Measurements from ENCODE around the gene DPEP2. TPM values are rescaled to one million over a fixed set of nuclear protein-coding genes. Genes with fewer than 3 reads are reported as not detected.

The DPEP2 gene
- total and polyA plus RNA-seq, 2 of the 13 experiments (the other 11 are each of a cell fraction or from before 2014, with no cell fraction given): 0.18 TPM; not detected in 1

DNA sequence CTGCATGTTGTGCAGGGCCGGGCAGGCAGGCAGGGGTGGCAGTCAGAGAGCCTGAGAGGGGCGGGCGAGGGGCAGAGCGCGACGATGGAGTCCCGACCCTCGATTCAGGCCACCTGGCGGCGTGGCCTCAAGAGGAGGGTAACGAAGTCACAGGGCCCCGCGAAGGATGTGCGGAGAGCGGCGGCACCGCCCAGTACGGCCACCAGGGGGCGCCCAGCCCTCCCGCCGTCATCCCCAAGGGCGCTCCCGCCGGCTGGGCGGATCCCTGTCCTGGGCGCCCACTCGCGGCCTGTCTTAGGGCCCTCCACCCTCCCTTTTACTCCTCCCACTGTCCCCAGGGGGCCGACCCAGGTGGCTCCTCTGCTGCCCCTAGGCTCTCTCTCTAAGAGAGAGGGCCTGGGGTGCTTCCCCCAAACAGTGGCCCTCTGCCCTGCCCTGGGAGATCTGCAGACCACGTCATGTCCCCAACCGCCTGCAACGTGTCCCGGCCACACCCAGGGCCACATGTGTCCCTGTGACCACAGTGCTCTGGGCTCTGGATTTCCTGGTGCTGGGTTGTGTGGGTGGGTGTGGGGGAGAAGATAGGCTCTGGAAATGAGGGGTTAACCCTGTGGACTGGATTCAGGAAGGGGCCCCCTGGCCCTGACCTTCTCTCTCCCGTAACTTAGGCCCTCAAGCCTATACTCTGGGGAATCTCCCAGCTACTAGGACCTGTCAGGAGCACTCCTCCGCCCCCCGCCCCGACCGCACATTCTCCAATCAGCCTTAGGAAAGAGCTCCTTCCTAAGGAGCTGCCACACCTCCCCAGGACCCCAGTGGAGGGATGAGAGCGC, 5.9 kb downstream of the DPEP2 start (continued):
- TF ChIP-seq, protein P1, sequence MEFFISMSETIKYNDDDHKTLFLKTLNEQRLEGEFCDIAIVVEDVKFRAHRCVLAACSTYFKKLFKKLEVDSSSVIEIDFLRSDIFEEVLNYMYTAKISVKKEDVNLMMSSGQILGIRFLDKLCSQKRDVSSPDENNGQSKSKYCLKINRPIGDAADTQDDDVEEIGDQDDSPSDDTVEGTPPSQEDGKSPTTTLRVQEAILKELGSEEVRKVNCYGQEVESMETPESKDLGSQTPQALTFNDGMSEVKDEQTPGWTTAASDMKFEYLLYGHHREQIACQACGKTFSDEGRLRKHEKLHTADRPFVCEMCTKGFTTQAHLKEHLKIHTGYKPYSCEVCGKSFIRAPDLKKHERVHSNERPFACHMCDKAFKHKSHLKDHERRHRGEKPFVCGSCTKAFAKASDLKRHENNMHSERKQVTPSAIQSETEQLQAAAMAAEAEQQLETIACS (CRISPR knock-in tag; IDR thresholded peaks at IDR 0.05): peak; percentile 62; the same call in 1 of the 2 replicates
- TF ChIP-seq, protein P2, sequence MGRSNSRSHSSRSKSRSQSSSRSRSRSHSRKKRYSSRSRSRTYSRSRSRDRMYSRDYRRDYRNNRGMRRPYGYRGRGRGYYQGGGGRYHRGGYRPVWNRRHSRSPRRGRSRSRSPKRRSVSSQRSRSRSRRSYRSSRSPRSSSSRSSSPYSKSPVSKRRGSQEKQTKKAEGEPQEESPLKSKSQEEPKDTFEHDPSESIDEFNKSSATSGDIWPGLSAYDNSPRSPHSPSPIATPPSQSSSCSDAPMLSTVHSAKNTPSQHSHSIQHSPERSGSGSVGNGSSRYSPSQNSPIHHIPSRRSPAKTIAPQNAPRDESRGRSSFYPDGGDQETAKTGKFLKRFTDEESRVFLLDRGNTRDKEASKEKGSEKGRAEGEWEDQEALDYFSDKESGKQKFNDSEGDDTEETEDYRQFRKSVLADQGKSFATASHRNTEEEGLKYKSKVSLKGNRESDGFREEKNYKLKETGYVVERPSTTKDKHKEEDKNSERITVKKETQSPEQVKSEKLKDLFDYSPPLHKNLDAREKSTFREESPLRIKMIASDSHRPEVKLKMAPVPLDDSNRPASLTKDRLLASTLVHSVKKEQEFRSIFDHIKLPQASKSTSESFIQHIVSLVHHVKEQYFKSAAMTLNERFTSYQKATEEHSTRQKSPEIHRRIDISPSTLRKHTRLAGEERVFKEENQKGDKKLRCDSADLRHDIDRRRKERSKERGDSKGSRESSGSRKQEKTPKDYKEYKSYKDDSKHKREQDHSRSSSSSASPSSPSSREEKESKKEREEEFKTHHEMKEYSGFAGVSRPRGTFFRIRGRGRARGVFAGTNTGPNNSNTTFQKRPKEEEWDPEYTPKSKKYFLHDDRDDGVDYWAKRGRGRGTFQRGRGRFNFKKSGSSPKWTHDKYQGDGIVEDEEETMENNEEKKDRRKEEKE (IDR thresholded peaks at IDR 0.05): no peak
- TF ChIP-seq NR3C1 (CRISPR knock-in tag; IDR thresholded peaks at IDR 0.05): no peak
- no peak for TF ChIP-seq TCF7L2 (IDR thresholded peaks at IDR 0.05; ENCODE audit: low read depth, low read length)
- TF ChIP-seq, protein P3, sequence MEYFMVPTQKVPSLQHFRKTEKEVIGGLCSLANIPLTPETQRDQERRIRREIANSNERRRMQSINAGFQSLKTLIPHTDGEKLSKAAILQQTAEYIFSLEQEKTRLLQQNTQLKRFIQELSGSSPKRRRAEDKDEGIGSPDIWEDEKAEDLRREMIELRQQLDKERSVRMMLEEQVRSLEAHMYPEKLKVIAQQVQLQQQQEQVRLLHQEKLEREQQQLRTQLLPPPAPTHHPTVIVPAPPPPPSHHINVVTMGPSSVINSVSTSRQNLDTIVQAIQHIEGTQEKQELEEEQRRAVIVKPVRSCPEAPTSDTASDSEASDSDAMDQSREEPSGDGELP (IDR thresholded peaks at IDR 0.05; ENCODE audit: borderline replicate concordance, low read depth): peak; percentile 41; the same call in 1 of the 2 replicates
- TF ChIP-seq NFYB (CRISPR knock-in tag; IDR thresholded peaks at IDR 0.05): 0 out of 2 replicates have a peak, but pooled peaks have one; percentile 22
- TF ChIP-seq MIXL1 (CRISPR knock-in tag; IDR thresholded peaks at IDR 0.05): peak; percentile 46; the same call in 1 of the 2 replicates
- TF ChIP-seq, protein P4, sequence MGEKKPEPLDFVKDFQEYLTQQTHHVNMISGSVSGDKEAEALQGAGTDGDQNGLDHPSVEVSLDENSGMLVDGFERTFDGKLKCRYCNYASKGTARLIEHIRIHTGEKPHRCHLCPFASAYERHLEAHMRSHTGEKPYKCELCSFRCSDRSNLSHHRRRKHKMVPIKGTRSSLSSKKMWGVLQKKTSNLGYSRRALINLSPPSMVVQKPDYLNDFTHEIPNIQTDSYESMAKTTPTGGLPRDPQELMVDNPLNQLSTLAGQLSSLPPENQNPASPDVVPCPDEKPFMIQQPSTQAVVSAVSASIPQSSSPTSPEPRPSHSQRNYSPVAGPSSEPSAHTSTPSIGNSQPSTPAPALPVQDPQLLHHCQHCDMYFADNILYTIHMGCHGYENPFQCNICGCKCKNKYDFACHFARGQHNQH (CRISPR knock-in tag; IDR thresholded peaks at IDR 0.05): peak; percentile 92
- TF ChIP-seq RARG (CRISPR knock-in tag; IDR thresholded peaks at IDR 0.05; ENCODE audit: low read depth): no peak
- no peak; the same call in 1 of the 2 replicates for TF ChIP-seq CAMTA2 (CRISPR knock-in tag; IDR thresholded peaks at IDR 0.05; ENCODE audit: borderline replicate concordance)
- TF ChIP-seq, protein P5, sequence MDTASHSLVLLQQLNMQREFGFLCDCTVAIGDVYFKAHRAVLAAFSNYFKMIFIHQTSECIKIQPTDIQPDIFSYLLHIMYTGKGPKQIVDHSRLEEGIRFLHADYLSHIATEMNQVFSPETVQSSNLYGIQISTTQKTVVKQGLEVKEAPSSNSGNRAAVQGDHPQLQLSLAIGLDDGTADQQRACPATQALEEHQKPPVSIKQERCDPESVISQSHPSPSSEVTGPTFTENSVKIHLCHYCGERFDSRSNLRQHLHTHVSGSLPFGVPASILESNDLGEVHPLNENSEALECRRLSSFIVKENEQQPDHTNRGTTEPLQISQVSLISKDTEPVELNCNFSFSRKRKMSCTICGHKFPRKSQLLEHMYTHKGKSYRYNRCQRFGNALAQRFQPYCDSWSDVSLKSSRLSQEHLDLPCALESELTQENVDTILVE (CRISPR knock-in tag; IDR thresholded peaks at IDR 0.05): peak; percentile 88
- peak; percentile 77 for TF ChIP-seq ZNF607 (CRISPR knock-in tag; IDR thresholded peaks at IDR 0.05; ENCODE audit: borderline replicate concordance)
- TF ChIP-seq TP53 (CRISPR knock-in tag; conservative IDR thresholded peaks at IDR 0.05): no peak
- TF ChIP-seq, protein P6, sequence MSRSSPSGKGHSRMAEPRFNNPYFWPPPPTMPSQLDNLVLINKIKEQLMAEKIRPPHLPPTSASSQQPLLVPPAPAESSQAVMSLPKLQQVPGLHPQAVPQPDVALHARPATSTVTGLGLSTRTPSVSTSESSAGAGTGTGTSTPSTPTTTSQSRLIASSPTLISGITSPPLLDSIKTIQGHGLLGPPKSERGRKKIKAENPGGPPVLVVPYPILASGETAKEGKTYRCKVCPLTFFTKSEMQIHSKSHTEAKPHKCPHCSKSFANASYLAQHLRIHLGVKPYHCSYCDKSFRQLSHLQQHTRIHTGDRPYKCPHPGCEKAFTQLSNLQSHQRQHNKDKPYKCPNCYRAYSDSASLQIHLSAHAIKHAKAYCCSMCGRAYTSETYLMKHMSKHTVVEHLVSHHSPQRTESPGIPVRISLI (CRISPR knock-in tag; IDR thresholded peaks at IDR 0.05; ENCODE audit: borderline replicate concordance): peak; percentile 44; the same call in 1 of the 2 replicates
- TF ChIP-seq RCOR2 (CRISPR knock-in tag; IDR thresholded peaks at IDR 0.05): peak; percentile 70; the same call in 1 of the 2 replicates
- peak; percentile 97 for TF ChIP-seq DNMT1 (CRISPR knock-in tag; IDR thresholded peaks at IDR 0.05)
- TF ChIP-seq FOXO1 (CRISPR knock-in tag; IDR thresholded peaks at IDR 0.05): peak; percentile 58; the same call in 1 of the 2 replicates
- TF ChIP-seq, protein P7, sequence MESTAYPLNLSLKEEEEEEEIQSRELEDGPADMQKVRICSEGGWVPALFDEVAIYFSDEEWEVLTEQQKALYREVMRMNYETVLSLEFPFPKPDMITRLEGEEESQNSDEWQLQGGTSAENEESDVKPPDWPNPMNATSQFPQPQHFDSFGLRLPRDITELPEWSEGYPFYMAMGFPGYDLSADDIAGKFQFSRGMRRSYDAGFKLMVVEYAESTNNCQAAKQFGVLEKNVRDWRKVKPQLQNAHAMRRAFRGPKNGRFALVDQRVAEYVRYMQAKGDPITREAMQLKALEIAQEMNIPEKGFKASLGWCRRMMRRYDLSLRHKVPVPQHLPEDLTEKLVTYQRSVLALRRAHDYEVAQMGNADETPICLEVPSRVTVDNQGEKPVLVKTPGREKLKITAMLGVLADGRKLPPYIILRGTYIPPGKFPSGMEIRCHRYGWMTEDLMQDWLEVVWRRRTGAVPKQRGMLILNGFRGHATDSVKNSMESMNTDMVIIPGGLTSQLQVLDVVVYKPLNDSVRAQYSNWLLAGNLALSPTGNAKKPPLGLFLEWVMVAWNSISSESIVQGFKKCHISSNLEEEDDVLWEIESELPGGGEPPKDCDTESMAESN (CRISPR knock-in tag; conservative IDR thresholded peaks at IDR 0.05): no peak; the same call in 1 of the 2 replicates

Measured in HepG2 (cell line).